Measurements from ENCODE around the gene FOLR3. TPM values are rescaled to one million over a fixed set of nuclear protein-coding genes. Genes with fewer than 3 reads are reported as not detected.

Gene FOLR3
- total RNA-seq (2022; extraction: Qiagen RNA extraction): 0.19 TPM in 1 of 5 replicates, not detected in the others

GRCh38 chr11:72135473-72135872 lies at the start of gene FOLR3:
FOLR3 (plus strand) TSS chr11:72135725; CDS start chr11:72135953, 228 bp downstream.

GRCh38 chr11:72102946-72103753 lies 32.4 kb upstream of the FOLR3 start, which contains the start of gene LAMTOR1:
LAMTOR1 (minus strand) TSS chr11:72103297; CDS start chr11:72103224, 73 bp downstream.

GRCh38 chr11:72105888-72106287 lies 29.6 kb upstream of the FOLR3 start, which contains the start of gene TOMT:
TOMT (plus strand) TSS chr11:72105924; CDS start chr11:72105952, 28 bp downstream.

GRCh38 chr11:72112143-72112977 lies 23.2 kb upstream of the FOLR3 start, which contains the start of gene ANAPC15:
ANAPC15 (minus strand) TSS chr11:72112695; CDS start chr11:72111276, 1,419 bp downstream.

Other genes with a start within 250 kb of the FOLR3 start
- 2.2 to 4.3 TPM (median 3.4 TPM) in 5 replicates for gene XNDC1N, start 207.1 kb upstream of the FOLR3 start, total RNA-seq (2022; extraction: Qiagen RNA extraction)
- 46.3 to 52.8 TPM (median 48.3 TPM) in 5 replicates for gene RNF121, start 206.7 kb upstream of the FOLR3 start, total RNA-seq (2022; extraction: Qiagen RNA extraction)
- gene IL18BP, start 136.8 kb upstream of the FOLR3 start, total RNA-seq (2022; extraction: Qiagen RNA extraction): 2.8 to 4.4 TPM (median 4.3 TPM) in 5 replicates
- 52.8 to 68.2 TPM (median 66.7 TPM) in 5 replicates for gene NUMA1, start 55.2 kb upstream of the FOLR3 start, total RNA-seq (2022; extraction: Qiagen RNA extraction)
- gene LRRC51, start 54.9 kb upstream of the FOLR3 start, total RNA-seq (2022; extraction: Qiagen RNA extraction): 5.9 to 9.9 TPM (median 8.1 TPM) in 5 replicates
- 134 to 155 TPM (median 136 TPM) in 5 replicates for gene LAMTOR1, start 32.4 kb upstream of the FOLR3 start, total RNA-seq (2022; extraction: Qiagen RNA extraction)
- gene TOMT, start 29.8 kb upstream of the FOLR3 start, total RNA-seq (2022; extraction: Qiagen RNA extraction): not detected in 5 replicates
- 83.8 to 91.6 TPM (median 89.3 TPM) in 5 replicates for gene ANAPC15, start 23.0 kb upstream of the FOLR3 start, total RNA-seq (2022; extraction: Qiagen RNA extraction)
- gene FOLR1, start 56.4 kb downstream of the FOLR3 start, total RNA-seq (2022; extraction: Qiagen RNA extraction): not detected in 5 replicates
- not detected in 5 replicates for gene FOLR2, start 81.1 kb downstream of the FOLR3 start, total RNA-seq (2022; extraction: Qiagen RNA extraction)
- 54.7 to 83.6 TPM (median 71.5 TPM) in 5 replicates for gene INPPL1, start 89.0 kb downstream of the FOLR3 start, total RNA-seq (2022; extraction: Qiagen RNA extraction)
- not detected in 5 replicates for gene PHOX2A, start 108.5 kb downstream of the FOLR3 start, total RNA-seq (2022; extraction: Qiagen RNA extraction)

All from A549 treated with Mapracorat at 1 μM for 4 hours (cell line).